ENCODE measurements around the gene NFIA.

Gene NFIA

DNA sequence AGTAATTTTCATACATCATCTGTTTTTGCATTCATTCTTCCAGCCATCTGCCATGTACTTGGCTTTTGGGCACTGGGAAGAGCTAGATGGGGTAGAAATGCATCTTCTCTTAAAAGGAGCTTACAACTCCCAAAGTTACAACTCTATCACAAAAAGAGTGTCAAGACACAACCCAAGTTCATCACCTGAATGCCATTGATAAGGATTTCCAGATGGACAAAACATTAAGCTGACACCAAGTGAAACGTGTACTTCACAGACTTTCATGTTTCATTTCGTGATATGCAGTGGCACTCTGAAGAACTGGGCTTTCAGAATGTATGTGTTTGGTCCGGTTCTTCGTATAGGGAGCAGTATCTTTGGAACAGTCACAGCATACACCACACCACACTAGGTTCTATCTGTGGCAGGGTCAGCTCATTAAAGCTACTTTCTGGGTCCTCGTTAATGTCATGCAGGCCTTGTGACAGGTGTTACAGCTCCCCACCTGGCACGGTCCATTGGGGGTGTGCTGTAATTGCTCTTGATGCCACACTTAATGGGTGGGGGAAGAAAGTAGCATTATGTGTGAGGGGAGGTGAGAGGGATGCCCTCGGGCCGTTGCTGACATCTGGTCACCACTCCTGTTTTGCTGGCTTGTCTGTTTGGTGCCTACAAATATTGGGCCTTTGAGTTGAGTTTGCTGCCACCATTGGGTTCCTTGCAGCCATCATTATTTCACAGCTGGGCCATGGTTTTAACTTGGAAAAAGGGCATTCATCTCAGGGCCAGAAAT, 164.9 kb downstream of the NFIA start:
- no peak for DNase-seq (ENCODE audit: low read depth)

DNA sequence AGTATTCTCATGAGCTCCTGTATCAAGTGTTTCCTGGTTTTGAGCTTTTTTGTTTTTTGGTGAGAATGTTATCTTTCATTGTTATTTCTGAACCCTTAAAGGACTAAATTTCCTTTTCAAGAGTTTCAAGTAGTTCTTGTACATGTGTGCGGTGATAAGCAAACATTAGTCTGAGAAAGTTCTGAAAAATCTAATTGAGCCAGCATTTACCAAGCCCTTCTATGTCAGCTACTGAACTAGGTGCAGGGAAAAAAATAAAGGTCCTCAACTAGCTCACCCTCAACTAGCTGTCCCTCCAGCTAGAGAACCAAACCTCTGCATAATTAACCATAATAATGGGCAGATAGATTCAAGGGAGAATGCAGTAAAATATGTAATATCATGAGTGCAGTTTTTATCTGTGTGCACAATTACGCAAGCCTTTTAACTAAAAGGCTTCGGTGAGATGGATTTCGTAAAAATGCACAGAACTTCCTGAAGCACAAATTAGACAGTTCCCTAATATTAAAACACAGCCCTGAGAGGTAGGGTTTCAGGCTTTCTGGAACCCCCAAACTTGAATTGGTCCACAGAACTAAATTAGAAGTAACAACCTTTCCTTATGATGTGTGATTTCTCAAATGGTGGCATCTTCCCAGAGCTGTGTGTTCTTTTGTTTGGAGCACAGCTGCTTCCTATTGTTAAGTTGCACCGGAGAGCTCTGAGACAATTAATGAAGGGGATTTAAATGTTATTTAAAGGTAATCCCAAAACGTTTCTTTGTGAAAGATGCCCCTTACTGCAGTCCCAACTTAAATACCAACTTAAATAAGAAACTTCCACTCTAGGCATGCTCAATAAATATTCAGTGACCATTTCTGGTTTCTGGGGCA, 165.8 kb downstream of the NFIA start:
- DNase-seq (ENCODE audit: low read depth) = no peak

DNA sequence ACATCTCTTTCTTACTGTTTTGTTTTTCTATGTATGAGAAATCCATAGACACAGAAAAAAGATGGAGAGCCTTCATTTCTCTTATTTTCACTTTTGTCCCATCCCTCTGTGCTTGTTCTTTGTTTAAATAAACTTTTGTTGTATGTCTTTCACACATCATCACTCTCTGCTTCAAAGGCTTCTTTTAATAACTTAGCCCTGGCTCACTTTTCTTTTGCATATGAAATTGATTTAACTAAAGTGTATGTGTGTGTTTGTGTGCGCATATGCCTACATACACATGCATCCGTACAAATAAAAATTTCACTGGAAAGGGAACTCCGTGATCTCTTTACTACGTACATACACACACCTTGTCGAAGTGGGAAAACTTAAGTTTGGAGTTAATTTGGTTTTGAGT, 168.6 kb downstream of the NFIA start:
- DNase-seq (ENCODE audit: low read depth) = no peak

DNA sequence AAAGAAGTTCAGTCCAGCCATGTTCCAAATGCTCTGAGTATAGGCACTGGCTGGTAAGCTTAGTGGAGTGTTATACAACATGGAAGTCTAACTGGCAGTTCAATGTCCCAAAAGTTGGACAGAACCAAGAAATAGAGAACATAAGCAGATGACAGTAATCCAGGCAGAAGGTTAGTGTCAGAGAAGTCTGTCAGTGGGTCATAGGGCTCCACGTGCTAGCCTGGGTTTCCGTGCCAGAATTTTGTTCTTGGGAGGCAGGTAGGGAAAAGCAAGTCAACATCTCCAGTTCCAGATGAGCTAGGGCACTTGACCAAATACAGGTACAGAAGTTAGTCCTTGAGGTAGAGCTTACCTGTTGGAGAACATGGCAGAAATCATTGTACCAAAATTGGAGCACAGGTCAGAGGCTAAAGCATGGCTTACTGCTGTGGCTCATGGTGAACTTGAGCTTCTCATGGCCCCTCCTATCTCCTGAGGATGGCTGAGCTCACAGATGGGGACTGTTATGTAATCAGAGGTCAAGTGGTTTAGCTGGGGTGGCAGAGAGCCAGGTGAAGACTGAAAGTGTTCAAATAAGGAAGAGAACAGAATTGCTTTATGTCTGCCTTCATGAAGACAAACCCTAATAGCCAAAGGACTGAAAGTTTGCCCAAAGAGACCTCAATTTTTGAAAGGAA, 170.8 kb downstream of the NFIA start:
- DNase-seq (ENCODE audit: low read depth) = no peak

DNA sequence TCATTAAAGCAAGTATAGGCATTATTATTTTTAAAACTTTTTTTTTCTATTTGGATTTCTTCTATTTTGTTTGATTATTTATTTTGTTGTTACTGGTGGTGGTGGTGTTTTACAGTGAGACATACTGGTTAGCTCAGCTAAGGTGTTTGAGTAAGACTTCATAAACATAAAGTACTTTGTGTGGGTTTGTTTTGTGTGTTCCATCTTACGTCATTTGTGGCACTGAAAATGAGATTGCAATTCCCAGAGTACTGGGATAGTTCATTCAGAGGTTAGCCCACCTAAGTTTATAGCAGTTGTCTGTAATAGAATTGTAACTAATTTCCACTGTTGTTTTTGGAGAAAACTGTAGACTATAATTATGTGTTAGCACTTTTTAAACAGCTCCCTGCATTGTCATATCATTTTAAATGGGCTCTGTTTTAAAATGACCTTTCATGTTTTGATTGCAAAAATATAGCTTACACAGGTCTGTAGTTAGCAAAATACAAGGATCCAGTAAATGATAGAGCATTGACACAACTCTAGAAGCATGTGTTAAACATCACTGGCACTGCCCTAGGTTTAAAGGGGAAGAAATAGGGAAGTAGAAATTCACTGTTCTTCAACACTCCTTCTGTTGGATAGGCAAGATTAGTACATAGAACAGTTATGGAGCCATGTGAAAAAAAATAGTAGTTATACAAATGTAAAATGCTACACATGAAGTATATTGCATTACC, 171.7 kb downstream of the NFIA start:
- no peak for DNase-seq (ENCODE audit: low read depth)

DNA sequence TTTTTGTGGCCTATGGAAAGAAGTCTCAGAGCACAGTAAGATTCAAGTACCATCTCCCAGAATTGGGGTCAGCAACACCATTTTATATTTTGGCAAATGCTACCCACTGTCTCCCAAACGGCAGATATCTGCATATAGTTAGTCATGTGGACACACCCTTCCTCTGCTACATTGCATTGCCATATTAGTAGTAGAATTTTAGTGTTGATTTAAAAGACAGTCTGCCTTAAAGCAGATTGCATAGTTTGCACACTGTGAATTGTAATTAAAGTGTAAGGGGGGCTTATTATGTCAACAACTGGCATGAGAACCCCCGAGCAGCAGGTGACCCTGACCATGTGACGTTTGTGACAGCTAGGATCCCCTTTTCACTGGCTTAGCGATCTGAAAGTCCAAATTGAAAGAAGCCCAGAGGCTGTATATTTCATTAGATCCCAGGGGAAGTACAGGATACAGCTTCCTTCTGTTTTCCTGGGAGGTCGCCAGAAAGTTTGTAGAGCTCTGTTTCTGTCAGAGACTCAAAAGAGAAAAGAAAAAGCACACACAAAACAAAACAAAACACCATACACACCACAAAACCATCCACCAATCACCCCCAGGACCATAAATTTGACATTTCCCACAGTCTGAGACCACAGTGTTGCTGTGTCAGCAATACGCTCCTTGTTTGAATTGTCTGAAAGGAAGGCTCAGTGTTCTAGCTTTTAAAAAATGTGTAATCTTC, 172.4 kb downstream of the NFIA start:
- DNase-seq (ENCODE audit: low read depth) = no peak

DNA sequence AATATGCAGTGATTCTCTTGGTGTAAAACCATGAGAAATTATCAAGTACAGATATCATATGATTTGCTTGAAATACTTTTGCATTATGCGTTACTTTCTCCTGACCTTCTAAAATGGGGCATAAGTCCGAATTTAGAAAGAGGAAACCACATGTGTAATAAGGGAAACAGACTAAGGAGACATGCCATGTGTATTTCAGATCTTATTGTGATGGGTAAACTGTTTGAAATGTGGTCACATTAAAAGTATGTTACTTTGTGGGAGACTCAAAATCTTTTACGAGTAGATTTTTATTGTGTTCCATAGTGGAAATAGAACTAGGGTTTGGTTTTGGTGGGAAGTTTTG, 173.0 kb downstream of the NFIA start:
- DNase-seq (ENCODE audit: low read depth) = no peak

DNA sequence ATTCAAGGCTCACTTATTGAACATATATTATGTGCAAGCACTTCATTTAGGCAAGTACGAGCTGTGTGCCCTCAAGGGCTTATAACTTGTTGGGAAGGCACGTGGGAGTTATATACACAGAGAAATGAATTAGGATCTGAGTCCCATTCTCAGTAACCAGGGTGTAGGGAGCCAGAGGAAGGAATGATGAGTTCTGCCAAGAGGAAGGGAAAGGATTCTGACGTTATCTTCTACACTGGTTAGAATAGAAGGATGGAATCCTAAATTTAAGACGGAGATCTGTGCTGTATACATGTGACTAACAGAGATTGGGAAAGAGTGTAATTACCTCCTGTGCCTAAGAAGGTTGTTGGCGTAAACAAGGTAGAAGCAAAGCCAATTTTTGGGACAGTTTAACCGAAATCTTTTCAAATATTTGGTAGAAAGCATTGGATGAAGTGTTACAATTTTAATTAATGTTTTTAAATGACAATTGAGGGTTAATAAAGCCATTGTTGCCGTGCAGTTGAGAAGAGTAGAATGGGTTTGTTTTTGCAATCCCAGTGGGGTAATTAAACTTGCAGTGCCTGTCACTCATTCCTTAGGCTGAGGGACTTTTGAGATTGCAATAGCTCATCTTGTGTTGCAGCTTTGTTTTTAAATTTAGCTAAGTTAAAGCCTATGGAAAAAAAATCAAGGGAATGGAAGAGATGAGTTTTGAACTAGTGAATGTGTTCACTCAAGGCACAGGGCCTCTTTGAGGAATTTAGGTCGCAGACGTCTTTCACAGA, 177.2 kb downstream of the NFIA start:
- DNase-seq (ENCODE audit: low read depth) = no peak

DNA sequence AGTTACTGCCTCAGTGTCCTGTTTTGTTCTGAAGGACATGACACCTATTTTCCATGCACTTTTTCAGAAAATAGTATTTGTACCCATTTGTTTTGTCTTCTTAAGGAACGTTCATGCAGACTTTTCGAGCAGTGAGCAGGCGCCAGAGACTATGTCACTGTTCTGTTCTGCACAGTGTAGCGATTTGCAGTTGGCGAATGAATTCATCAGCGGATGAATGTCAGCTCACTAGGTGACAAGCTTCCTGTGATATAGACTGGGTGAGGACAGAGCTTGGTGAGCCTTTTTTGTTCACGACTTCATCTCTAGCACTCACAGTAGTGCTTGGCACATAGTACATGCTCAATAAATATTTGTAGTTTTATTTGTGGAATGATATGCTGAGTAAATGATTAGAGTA, 177.8 kb downstream of the NFIA start:
- DNase-seq (ENCODE audit: low read depth) = no peak

DNA sequence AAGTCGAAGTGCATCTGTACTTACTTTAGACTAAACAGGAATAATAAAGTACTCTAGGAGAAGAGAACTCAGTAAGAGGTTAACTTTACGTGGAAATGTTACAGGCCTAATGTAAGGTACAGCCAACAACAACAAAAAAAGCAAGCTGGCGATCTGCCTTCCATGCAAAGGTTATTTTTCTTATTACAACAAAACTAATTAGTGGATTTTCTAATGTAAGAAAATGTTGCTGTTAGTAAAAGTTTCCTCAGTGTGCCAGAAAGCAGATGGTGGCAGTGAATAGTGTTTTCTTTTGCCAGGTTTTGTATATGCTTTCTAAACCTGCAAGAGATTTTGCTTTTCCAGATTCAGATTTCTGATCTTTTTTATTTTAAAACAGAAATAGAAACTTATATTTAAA, 179.2 kb downstream of the NFIA start:
- no peak for DNase-seq (ENCODE audit: low read depth)

DNA sequence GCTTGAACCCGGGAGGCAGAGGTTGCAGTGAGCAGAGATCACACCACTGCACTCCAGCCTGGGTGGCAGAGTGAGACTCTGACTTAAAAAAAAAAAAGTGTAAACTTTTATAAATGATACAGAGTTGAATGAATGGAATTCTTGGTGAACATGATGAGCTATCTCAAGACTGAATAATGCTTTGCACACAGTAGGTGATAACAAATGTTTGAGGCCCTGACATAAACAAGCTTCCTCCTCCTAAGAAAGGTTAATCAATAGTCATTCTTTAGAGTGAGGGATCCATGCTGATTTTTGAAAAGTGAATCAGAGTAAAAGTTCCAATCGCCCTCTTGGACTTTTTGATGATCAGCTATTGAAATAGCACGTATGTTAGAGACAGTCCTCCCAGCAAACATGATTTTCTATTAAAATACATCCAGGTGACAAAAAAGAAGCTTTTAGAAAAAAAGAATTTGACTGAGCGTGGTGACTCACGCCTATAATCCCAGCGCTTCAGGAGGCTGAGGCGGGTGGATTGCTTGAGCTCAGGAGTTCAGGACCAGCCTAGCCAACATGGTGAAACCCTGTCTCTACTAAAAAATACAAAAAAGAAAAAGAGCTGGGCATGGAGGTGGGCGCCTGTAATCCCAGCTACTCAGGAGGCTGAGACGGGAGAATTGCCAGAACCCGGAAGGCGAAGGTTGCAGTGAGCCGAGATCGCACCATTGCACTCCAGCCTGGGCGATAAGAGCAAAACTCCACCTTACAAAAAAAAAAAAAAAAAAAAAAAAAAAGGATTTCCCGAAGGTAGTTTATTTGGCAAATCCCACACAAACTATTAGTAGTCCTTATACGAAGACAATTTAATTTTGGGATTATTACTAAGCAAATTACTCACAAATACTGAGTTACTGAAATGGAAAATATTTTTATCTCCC, 181.8 kb downstream of the NFIA start:
- no peak for DNase-seq (ENCODE audit: low read depth)

DNA sequence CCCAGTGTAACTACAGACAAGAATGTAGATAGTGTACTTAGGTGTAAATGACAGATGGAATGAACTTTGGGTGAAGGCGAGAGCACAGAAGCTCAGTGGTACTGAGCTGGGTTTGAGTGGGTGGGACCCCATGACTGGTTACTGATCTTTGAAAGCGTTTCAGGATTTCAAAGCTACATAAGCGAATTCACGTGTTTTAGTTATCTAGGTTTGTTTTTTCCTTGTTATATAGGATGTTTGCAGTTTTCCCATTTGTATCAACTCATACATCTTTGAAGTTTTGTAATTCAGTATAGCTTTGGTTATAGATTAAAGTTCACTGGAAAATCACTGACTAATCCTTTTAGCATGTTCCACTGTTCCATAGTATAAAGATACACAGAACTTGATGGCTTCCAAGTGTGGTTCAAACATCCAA, 182.5 kb downstream of the NFIA start:
- no peak for DNase-seq (ENCODE audit: low read depth)

DNA sequence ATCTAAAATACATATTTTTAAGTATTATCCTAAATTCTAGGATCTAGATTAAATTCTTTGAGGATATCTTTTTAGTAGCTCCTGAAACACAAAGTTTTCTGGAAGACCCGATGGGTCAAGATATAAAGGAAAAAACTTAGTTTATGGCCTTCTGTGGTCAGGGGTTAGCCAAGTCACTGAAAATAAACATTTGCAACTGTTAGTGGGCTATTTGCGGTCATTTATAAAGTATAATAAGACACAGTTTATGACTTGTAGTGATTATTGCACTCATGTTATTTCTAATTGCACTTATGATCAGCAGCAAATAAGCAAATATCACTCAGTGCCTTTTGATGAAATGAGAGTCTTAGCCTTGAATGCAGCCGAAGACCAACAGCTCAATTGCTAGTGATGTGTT, 183.3 kb downstream of the NFIA start:
- DNase-seq (ENCODE audit: low read depth) = no peak

DNA sequence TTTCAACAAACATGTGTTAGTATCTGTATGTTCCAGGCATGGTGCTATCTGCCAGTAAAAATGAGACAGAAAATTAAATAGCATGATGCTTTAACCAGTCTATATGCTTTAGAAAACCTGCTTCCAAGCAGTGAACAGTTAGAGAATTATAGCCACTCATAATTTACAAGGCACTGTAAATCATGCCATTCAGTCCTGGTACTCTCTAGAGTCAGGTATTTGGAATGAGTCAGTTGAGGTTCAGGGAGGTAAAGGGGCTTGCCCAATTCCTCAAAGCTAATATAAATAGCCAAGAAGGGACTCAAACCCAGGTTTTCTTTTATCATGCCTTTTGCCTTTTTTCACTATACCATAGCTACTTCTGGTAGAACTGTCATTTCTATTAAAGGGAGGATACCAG, 184.4 kb downstream of the NFIA start:
- no peak for DNase-seq (ENCODE audit: low read depth)

DNA sequence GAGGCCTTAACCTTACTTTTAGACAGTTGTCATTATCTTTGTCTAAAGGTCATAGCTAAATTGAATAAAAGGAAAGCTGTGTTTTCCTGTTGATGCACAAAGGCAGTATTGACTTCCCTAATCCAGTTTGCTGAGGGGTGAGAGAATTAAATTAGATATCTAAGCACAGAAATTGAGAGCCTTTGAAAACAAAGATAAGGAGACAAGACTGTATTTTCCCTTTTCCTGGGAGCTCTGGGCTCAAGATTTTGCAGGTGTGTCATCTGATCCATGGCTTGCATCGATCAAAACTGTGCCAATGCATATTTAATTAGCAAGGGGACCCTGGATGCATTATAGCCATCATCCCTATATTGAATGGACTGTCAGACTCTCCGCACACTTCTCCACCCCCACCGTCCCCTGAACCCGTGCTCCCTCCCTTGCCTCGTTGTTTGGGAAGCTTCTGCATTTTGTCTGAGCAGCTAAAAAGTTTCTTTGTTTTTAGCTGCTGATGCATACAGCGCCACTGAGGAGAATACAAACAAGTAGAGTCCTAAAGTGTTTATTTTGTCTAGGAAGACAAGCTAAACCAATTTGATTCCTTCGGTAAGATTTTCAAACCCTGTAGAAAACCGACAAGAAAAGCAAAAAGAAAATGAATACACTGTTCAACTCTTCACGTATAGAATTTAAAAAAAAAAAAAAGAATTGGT, 186.3 kb downstream of the NFIA start:
- DNase-seq (ENCODE audit: low read depth) = no peak

DNA sequence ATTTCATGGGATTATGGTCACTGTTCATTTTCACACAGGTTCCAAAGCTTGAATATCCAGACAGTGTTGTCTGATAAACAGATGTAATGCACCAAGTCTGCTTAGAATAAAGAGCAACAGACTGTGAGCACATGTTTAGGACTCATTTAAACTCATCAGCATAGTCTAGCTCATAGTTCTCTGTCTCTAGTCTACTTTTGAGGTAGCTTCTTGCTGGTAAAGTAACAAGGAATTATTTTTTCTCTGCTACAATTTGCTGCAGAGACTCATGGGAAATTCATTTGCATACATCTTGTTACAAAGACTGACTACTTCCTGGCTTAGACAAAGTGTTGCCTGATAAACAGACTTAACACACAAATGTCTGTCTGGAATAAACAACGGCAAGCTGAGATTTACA, 187.2 kb downstream of the NFIA start:
- DNase-seq (ENCODE audit: low read depth) = no peak

DNA sequence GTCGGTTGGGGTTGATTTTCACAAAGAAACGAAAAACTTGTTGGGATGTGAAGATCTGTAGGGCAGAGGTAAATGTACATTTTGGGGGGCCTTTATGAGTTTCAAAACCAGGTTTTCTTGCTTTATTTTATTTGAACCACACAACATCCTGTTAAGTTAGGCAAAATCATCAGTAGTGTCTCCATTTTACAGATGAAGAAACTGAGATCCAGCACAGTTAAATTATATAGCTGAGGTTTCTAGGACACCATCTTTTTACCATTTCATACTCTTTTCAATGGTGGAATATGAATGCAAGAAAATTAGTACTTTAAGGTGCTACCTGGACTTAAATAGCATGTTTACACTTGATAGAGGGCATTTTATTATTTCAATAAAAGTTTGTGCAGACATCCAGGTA, 187.7 kb downstream of the NFIA start:
- DNase-seq (ENCODE audit: low read depth) = no peak

DNA sequence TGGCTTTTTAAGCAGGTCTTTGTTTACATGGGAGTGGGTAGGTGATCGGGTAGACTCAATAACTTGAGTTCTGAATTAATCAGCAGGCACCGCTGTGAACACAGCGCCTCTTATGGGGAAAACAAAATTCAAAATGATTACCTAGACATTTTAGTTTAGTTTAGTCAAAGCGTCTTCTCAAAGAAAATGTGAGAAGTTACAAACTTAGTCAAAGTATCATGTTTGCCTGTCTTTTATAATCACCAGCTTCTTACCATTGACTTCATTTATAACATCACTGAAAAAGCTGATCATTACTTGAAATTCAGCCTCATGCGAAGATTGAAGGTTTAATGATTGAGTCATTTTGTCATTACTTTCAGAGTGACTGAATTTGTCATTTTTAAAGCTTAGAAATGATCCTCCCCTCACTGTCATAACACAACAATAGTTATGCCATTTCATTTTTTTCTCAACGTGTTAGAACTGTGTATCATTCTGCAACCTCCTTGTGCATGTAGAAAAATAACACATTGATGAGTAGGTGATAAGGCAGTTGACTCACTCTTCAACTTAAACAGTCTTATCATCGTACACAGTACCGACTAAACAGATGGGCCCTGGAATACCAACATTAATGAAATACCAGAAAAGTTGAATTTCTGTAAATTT, 188.5 kb downstream of the NFIA start:
- DNase-seq (ENCODE audit: low read depth) = no peak

DNA sequence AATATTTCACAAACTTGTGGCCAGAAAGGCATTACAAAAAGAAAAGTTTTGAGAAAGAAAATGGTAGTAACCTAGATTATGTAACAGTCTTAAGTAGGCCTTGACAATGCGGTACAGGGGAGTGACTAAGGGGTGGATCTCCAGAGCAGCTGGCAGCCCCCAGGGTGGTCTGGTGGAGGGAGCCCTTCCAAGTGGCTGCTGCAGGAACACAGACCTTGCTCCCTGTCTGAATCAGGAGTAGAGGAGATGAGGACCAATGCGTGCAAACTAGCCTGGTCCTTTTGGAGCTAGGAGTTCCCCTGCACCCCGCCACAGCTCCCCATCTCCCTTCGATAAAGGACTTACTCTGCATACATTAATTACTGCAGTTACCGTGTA, 189.0 kb downstream of the NFIA start:
- DNase-seq (ENCODE audit: low read depth) = no peak

Data from activated gamma-delta T cell treated with anti-CD3 and anti-CD28 coated beads, Interleukin-2, amount 50 U/mL, for 16 hours (primary cell).